HepG2 (cell line): ENCODE results near the gene RBCK1. TPM values are rescaled to one million over a fixed set of nuclear protein-coding genes. Genes with fewer than 3 reads are reported as not detected.

Source experiments
- ATF3 ChIP-seq: sonication (generic); formaldehyde crosslinking; IDR thresholded peaks from 2 replicates; pipeline ENCODE4 v1.4.0; 2020; ENCODE audit warnings: missing genetic modification reagents
- CREB3 ChIP-seq: sonication (generic); formaldehyde crosslinking; IDR thresholded peaks from 2 replicates; pipeline ENCODE4 v1.5.0; 2020; ENCODE audit warnings: missing genetic modification reagents
- DZIP1 ChIP-seq: sonication (generic); formaldehyde crosslinking; IDR thresholded peaks from 2 replicates; pipeline ENCODE4 v1.5.0; 2020; ENCODE audit warnings: mild to moderate bottlenecking, missing genetic modification reagents
- GRHL1 ChIP-seq: sonication (generic); formaldehyde crosslinking; conservative IDR thresholded peaks from 2 replicates; pipeline ENCODE4 v1.8.0; 2022; ENCODE audit warnings: missing genetic modification reagents
- HDAC1 ChIP-seq: sonication (generic); formaldehyde crosslinking; IDR thresholded peaks from 2 replicates; pipeline ENCODE4 v1.5.1; 2020; ENCODE audit warnings: mild to moderate bottlenecking, missing genetic modification reagents
- MED8 ChIP-seq: sonication (generic); formaldehyde crosslinking; IDR thresholded peaks from 2 replicates; pipeline ENCODE4 v1.8.1; 2023; ENCODE audit warnings: mild to moderate bottlenecking, missing genetic modification reagents; ENCODE audit not compliant: insufficient replicate concordance
- MNT ChIP-seq: fragments of 450-650 bp; IDR thresholded peaks from 2 replicates; pipeline ENCODE4 v1.6.1; 2016
- MYPOP ChIP-seq: sonication (generic); formaldehyde crosslinking; IDR thresholded peaks from 2 replicates; pipeline ENCODE4 v1.8.1; 2023; ENCODE audit warnings: mild to moderate bottlenecking, moderate library complexity, missing genetic modification reagents
- PCBP2 ChIP-seq: fragments of 200-400 bp; formaldehyde crosslinking; optimal IDR thresholded peaks from 2 replicates; pipeline ENCODE3; 2018; ENCODE audit warnings: low read length, low read depth; ENCODE audit not compliant: poor library complexity, severe bottlenecking
- RBM22 ChIP-seq: fragments of 200-400 bp; formaldehyde crosslinking; optimal IDR thresholded peaks from 2 replicates; pipeline ENCODE3; 2017; ENCODE audit warnings: mild to moderate bottlenecking, low read length, moderate library complexity
- SRY ChIP-seq: sonication (generic); formaldehyde crosslinking; IDR thresholded peaks from 2 replicates; pipeline ENCODE4 v1.8.0; 2022; ENCODE audit warnings: mild to moderate bottlenecking, missing genetic modification reagents
- TFAP4 ChIP-seq: sonication (generic); IDR thresholded peaks from 2 replicates; pipeline ENCODE4 v1.6.1; 2016; ENCODE audit warnings: low read depth, borderline replicate concordance
- ZBTB14 ChIP-seq: sonication (generic); formaldehyde crosslinking; IDR thresholded peaks from 2 replicates; pipeline ENCODE4 v1.4.0; 2020; ENCODE audit warnings: missing genetic modification reagents
- ZMAT3 ChIP-seq: sonication (generic); formaldehyde crosslinking; conservative IDR thresholded peaks from 2 replicates; pipeline ENCODE4 v1.7.0; 2021; ENCODE audit warnings: missing genetic modification reagents
- ZNF12 ChIP-seq: sonication (generic); formaldehyde crosslinking; IDR thresholded peaks from 2 replicates; pipeline ENCODE4 v1.5.0; 2020; ENCODE audit warnings: missing genetic modification reagents
- ZNF292 ChIP-seq: sonication (generic); formaldehyde crosslinking; IDR thresholded peaks from 2 replicates; pipeline ENCODE4 v1.8.1; 2022; ENCODE audit warnings: mild to moderate bottlenecking, low read depth, missing genetic modification reagents, borderline replicate concordance
- ZNF335 ChIP-seq: sonication (generic); formaldehyde crosslinking; IDR thresholded peaks from 2 replicates; pipeline ENCODE4 v1.4.0; 2020; ENCODE audit warnings: missing genetic modification reagents
- ZNF570 ChIP-seq: sonication (generic); formaldehyde crosslinking; IDR thresholded peaks from 2 replicates; pipeline ENCODE4 v1.4.0; 2020; ENCODE audit warnings: mild to moderate bottlenecking, missing genetic modification reagents, borderline replicate concordance
- ZNF605 ChIP-seq: sonication (generic); formaldehyde crosslinking; IDR thresholded peaks from 2 replicates; pipeline ENCODE4 v1.8.0; 2022; ENCODE audit warnings: mild to moderate bottlenecking, missing genetic modification reagents
- ZNF782 ChIP-seq: sonication (generic); formaldehyde crosslinking; IDR thresholded peaks from 2 replicates; pipeline ENCODE4 v1.4.0; 2020; ENCODE audit warnings: missing genetic modification reagents, mild to moderate bottlenecking, borderline replicate concordance
- polyA plus RNA-seq, 8 experiments: library from polyadenylated mRNA; depleted of rRNA in 3 of 8; stranded (reverse) in 7 of 8; unstranded in 1 of 8; fragments of >200 nt; fragmentation: Illumina TruSeq in 4 of 8; extraction: Trizol in 4 of 8; gene quantifications; 2 replicates each; pipeline versions ENCODE4 v1.2.1 to v1.2.3, GENCODE V29; 2011 to 2016; ENCODE audit warnings: low read depth in 4 of 8, missing spikeins in 1 of 8, mixed read lengths in 1 of 8; ENCODE audit not compliant: insufficient read depth in 1 of 8
- total RNA-seq, 5 experiments: library from RNA; depleted of rRNA; stranded (reverse); fragments of >200 nt; fragmentation: Illumina TruSeq; extraction: Trizol; gene quantifications; 2 replicates each; pipeline ENCODE4 v1.2.3, GENCODE V29; 2016; ENCODE audit warnings: low read depth in 1 of 5

The RBCK1 gene
- total and polyA plus RNA-seq, 2 of the 13 experiments (the other 11 are each of a cell fraction or from before 2014, with no cell fraction given), result 149 to 215 TPM

GRCh38 chr20:403582-403957, 4.5 kb upstream of the RBCK1 start (continued):
- TF ChIP-seq ZNF12 (CRISPR knock-in tag), result no peak
- TF ChIP-seq DZIP1 (CRISPR knock-in tag), result no peak
- no peak for TF ChIP-seq PCBP2
- no peak for TF ChIP-seq TFAP4
- TF ChIP-seq SRY (CRISPR knock-in tag), result no peak; the same call in 1 of the 2 replicates
- TF ChIP-seq ZMAT3 (CRISPR knock-in tag), result no peak
- TF ChIP-seq MYPOP, result 0 out of 2 replicates have a peak, but pooled peaks have one; percentile 2
- TF ChIP-seq ZNF782 (CRISPR knock-in tag), result no peak
- no peak for TF ChIP-seq ZNF335 (CRISPR knock-in tag)
- TF ChIP-seq ZNF570 (CRISPR knock-in tag), result no peak
- TF ChIP-seq CREB3 (CRISPR knock-in tag), result no peak
- TF ChIP-seq GRHL1 (CRISPR knock-in tag), result no peak
- TF ChIP-seq ATF3, result no peak
- no peak for TF ChIP-seq MNT
- no peak for TF ChIP-seq HDAC1 (CRISPR knock-in tag)
- 0 out of 2 replicates have a peak, but pooled peaks have one; percentile 2 for TF ChIP-seq ZNF605 (CRISPR knock-in tag)
- no peak for TF ChIP-seq RBM22
- no peak for TF ChIP-seq ZBTB14 (CRISPR knock-in tag)
- TF ChIP-seq MED8 (CRISPR knock-in tag), result no peak
- no peak for TF ChIP-seq ZNF292 (CRISPR knock-in tag)
